ENCODE data around the gene MAP4K5. TPM values are rescaled to one million over a fixed set of nuclear protein-coding genes. Genes with fewer than 3 reads are reported as not detected.
A peak's percentile ranks its signal among the peaks of the same experiment; 100 is the strongest.
"Not testable (repeated sequence)": the region's sequence is repeated elsewhere in the genome, so short reads cannot be mapped to it uniquely, and the experiment has no call there.

Gene MAP4K5
- total RNA-seq, 1 donor = 101 TPM

- H3K4me3 ChIP-seq (ENCODE audit: low read depth, low read length) = no peak overlapping the region
- DNase-seq (ENCODE audit: low read depth) = no peak
- TF ChIP-seq CTCF (IDR thresholded peaks at IDR 0.05; ENCODE audit: insufficient read depth, low read length) = no peak
Measured at GRCh38 chr14:50562841-50563240, 30.5 kb upstream of the MAP4K5 start.

GRCh38 chr14:50560931-50561285 lies 28.5 kb upstream of the MAP4K5 start:
- peak; percentile 59 for DNase-seq (ENCODE audit: low read depth)
- peak overlapping the region; percentile 75 for H3K4me3 ChIP-seq (ENCODE audit: low read depth, low read length)
- TF ChIP-seq CTCF (IDR thresholded peaks at IDR 0.05; ENCODE audit: insufficient read depth, low read length) = no peak

- peak; percentile 62 for DNase-seq (ENCODE audit: low read depth)
- peak within 1 kb of the TSS; percentile 75 for H3K4me3 ChIP-seq (ENCODE audit: low read depth, low read length)
- TF ChIP-seq CTCF (IDR thresholded peaks at IDR 0.05; ENCODE audit: insufficient read depth, low read length) = no peak
Measured at GRCh38 chr14:50559990-50560930, 27.9 kb upstream of the MAP4K5 start, which contains the start of gene ATL1. TSS of gene ATL1 (plus strand) at chr14:50560145. CDS start at chr14:50560266, 121 bp downstream.

GRCh38 chr14:50552796-50553195 lies 20.4 kb upstream of the MAP4K5 start:
- H3K4me3 ChIP-seq (ENCODE audit: low read depth, low read length); DNase-seq (ENCODE audit: low read depth): not testable (repeated sequence)

- no peak for DNase-seq (ENCODE audit: low read depth)
- H3K4me3 ChIP-seq (ENCODE audit: low read depth, low read length) = no peak overlapping the region
- no peak for TF ChIP-seq CTCF (IDR thresholded peaks at IDR 0.05; ENCODE audit: insufficient read depth, low read length)
Measured at GRCh38 chr14:50551877-50552276, 19.5 kb upstream of the MAP4K5 start.

GRCh38 chr14:50550294-50550693 lies 17.9 kb upstream of the MAP4K5 start:
- DNase-seq (ENCODE audit: low read depth) = no peak
- H3K4me3 ChIP-seq (ENCODE audit: low read depth, low read length) = no peak overlapping the region
- no peak for TF ChIP-seq CTCF (IDR thresholded peaks at IDR 0.05; ENCODE audit: insufficient read depth, low read length)

- H3K4me3 ChIP-seq (ENCODE audit: low read depth, low read length) = no peak overlapping the region
- no peak for DNase-seq (ENCODE audit: low read depth)
- no peak for TF ChIP-seq CTCF (IDR thresholded peaks at IDR 0.05; ENCODE audit: insufficient read depth, low read length)
Measured at GRCh38 chr14:50545618-50546017, 13.2 kb upstream of the MAP4K5 start.

Data from fibroblast of the aortic adventitia (primary cell).